HepG2 (cell line): ENCODE data around the gene LRRC63. TPM values are rescaled to one million over a fixed set of nuclear protein-coding genes. Genes with fewer than 3 reads are reported as not detected.

Experiments
- ATAC-seq: fragments of 200-7000 bp; cut with Tn5 transposase; 3 replicates; pipeline ENCODE4 v1.9.1; 2020; ENCODE audit warnings: mild to moderate bottlenecking, moderate library complexity
- BruUV-seq: library from RNA; stranded (reverse); fragments of 400-500 nt; replicated peaks from 2 replicates; lab custom pipeline; 2021; lab: Mats Ljungman, UMichigan
- CTCF ChIA-PET: fragments of 300-600 bp; formaldehyde crosslinking; extraction: SDS; loops from one replicate; lab custom pipeline; 2021; ENCODE audit warnings: low total read pairs, inconsistent platforms, low intra/inter-chr PET ratio; lab: Yijun Ruan, JAX
- POLR2A ChIA-PET: fragments of 350-600 bp; sonication (Branson Sonifier 250); formaldehyde crosslinking; loops from one replicate; lab custom pipeline; 2020; ENCODE audit warnings: antibody characterized with exemption, inconsistent platforms; lab: Yijun Ruan, JAX
- DNase-seq: peaks from one replicate; pipeline ENCODE4 v3.0.0-alpha.2; 2015; ENCODE audit warnings: low spot score
- FAIRE-seq: peaks from 3 replicates; lab custom pipeline; 2011; peaks lifted over from hg19 to GRCh38; lab: Jason Lieb, UNC
- H2AFZ ChIP-seq: one replicate; pipeline ENCODE4 v1.6.1; 2011; ENCODE audit warnings: low read length, inconsistent platforms
- H3K27ac ChIP-seq: fragments of 300-600 bp; 3 replicates; pipeline ENCODE4 v1.8.0; 2011; ENCODE audit warnings: mixed run types, mild to moderate bottlenecking, mixed read lengths, low read length, inconsistent platforms; ENCODE audit not compliant: insufficient read depth; ENCODE audit errors: extremely low read length
- H3K27me3 ChIP-seq, 2 experiments: fragments of 200-600 bp in 1 of 2; 2 replicates in 1 of 2; 3 replicates in 1 of 2; pipeline versions ENCODE4 v1.6.0 to v1.8.0; 2011; ENCODE audit warnings: low read length in 2 of 2, mild to moderate bottlenecking in 2 of 2, moderate library complexity in 2 of 2, inconsistent platforms in 1 of 2; ENCODE audit not compliant: insufficient read depth in 2 of 2, control insufficient read depth in 1 of 2
- H3K36me3 ChIP-seq, 2 experiments: fragments of 200-600 bp in 1 of 2; replicated peaks in 1 of 2; 2 replicates in 1 of 2; 3 replicates in 1 of 2; pipeline versions ENCODE4 v1.5.1 to v1.8.0; 2011; ENCODE audit warnings: low read length in 2 of 2, inconsistent platforms in 1 of 2; ENCODE audit not compliant: insufficient read depth in 2 of 2, control insufficient read depth in 1 of 2
- H3K4me1 ChIP-seq: 2 replicates; pipeline ENCODE4 v1.5.1; 2012; ENCODE audit warnings: low read length, inconsistent platforms; ENCODE audit not compliant: insufficient read depth
- H3K4me2 ChIP-seq: 2 replicates; pipeline ENCODE4 v1.6.0; 2011; ENCODE audit warnings: low read depth, low read length, inconsistent platforms
- H3K4me3 ChIP-seq, 3 experiments: fragments of 200-600 bp in 1 of 3; sonication (generic), shearing (Covaris generic) in 1 of 3; replicated peaks in 1 of 3; 2 replicates each; pipeline ENCODE4 v1.5.1; 2011 to 2016; ENCODE audit warnings: low read length in 3 of 3, inconsistent platforms in 2 of 3, low read depth in 2 of 3, mild to moderate bottlenecking in 2 of 3, control low read depth in 1 of 3, mixed read lengths in 1 of 3; ENCODE audit not compliant: insufficient read depth in 1 of 3
- H3K79me2 ChIP-seq: one replicate; pipeline ENCODE4 v1.6.1; 2011; ENCODE audit warnings: low read length, inconsistent platforms; ENCODE audit not compliant: insufficient read depth
- H3K9ac ChIP-seq: 2 replicates; pipeline ENCODE4 v1.6.0; 2011; ENCODE audit warnings: mild to moderate bottlenecking, low read depth, low read length, inconsistent platforms; ENCODE audit not compliant: insufficient read depth
- H3K9me3 ChIP-seq: 2 replicates; pipeline ENCODE4 v1.5.1; 2012; ENCODE audit warnings: mild to moderate bottlenecking, low read length
- H4K20me1 ChIP-seq: 2 replicates; pipeline ENCODE4 v1.6.0; 2011; ENCODE audit warnings: inconsistent platforms, mild to moderate bottlenecking, low read length, moderate library complexity; ENCODE audit not compliant: insufficient read depth
- POLR2G ChIP-seq: fragments of 200-400 bp; formaldehyde crosslinking; IDR thresholded peaks from 2 replicates; pipeline ENCODE4 v1.6.1; 2018; ENCODE audit warnings: mild to moderate bottlenecking, low read depth, low read length, moderate library complexity
- RBM22 ChIP-seq: fragments of 200-400 bp; formaldehyde crosslinking; optimal IDR thresholded peaks from 2 replicates; pipeline ENCODE3; 2017; ENCODE audit warnings: mild to moderate bottlenecking, low read length, moderate library complexity
- SYNCRIP ChIP-seq: fragments of 200-400 bp; formaldehyde crosslinking; IDR thresholded peaks from 2 replicates; pipeline ENCODE4 v1.6.1; 2018; ENCODE audit warnings: mild to moderate bottlenecking, low read depth, low read length; ENCODE audit not compliant: insufficient read depth
- XBP1 ChIP-seq: sonication (generic); formaldehyde crosslinking; IDR thresholded peaks from 2 replicates; pipeline ENCODE4 v1.5.0; 2020; ENCODE audit warnings: missing genetic modification reagents
- ZC3H13 ChIP-seq: sonication (generic); formaldehyde crosslinking; IDR thresholded peaks from 2 replicates; pipeline ENCODE4 v1.8.1; 2023; ENCODE audit warnings: mild to moderate bottlenecking, missing genetic modification reagents, moderate library complexity
- ZFP41 ChIP-seq: sonication (generic); formaldehyde crosslinking; IDR thresholded peaks from 2 replicates; pipeline ENCODE4 v1.4.0; 2020; ENCODE audit warnings: mild to moderate bottlenecking, missing genetic modification reagents, borderline replicate concordance
- ZNF367 ChIP-seq: sonication (generic); formaldehyde crosslinking; IDR thresholded peaks from 2 replicates; pipeline ENCODE4 v1.4.0; 2020; ENCODE audit warnings: missing genetic modification reagents, borderline replicate concordance
- WGBS: methylation state at CpG from one replicate; pipeline ENCODE4 v1.1.6; 2017; ENCODE audit warnings: low lambda C conversion rate; 5-methylcytosine and 5-hydroxymethylcytosine counted together
- in situ Hi-C: cut with HindIII; loops from 2 replicates; pipeline ENCODE4 v1.10.0; 2017; ENCODE audit warnings: low pct_unique_long_range_greater_than_20kb; ENCODE audit not compliant: extremely low pct_ligation_motif_present
- intact Hi-C: fragments of 100-400 bp; cut with micrococcal nuclease; formaldehyde crosslinking; loops from one replicate; pipeline ENCODE4 v1.10.0; 2022; ENCODE audit not compliant: unreplicated experiment
- polyA plus RNA-seq, 8 experiments: library from polyadenylated mRNA; depleted of rRNA in 3 of 8; stranded (reverse) in 7 of 8; unstranded in 1 of 8; fragments of >200 nt; fragmentation: Illumina TruSeq in 4 of 8; extraction: Trizol in 4 of 8; gene quantifications; 2 replicates each; pipeline versions ENCODE4 v1.2.1 to v1.2.3, GENCODE V29; 2011 to 2016; ENCODE audit warnings: low read depth in 4 of 8, missing spikeins in 1 of 8, mixed read lengths in 1 of 8; ENCODE audit not compliant: insufficient read depth in 1 of 8
- total RNA-seq, 5 experiments: library from RNA; depleted of rRNA; stranded (reverse); fragments of >200 nt; fragmentation: Illumina TruSeq; extraction: Trizol; gene quantifications; 2 replicates each; pipeline ENCODE4 v1.2.3, GENCODE V29; 2016; ENCODE audit warnings: low read depth in 1 of 5
- TF ChIP-seq, protein P1 (sequence below): sonication (generic); formaldehyde crosslinking; IDR thresholded peaks from 2 replicates; pipeline ENCODE4 v1.5.1; 2020; ENCODE audit warnings: missing genetic modification reagents, mild to moderate bottlenecking, borderline replicate concordance
- TF ChIP-seq, protein P2 (sequence below): sonication (generic); formaldehyde crosslinking; IDR thresholded peaks from 2 replicates; pipeline ENCODE4 v1.4.0; 2020; ENCODE audit warnings: missing genetic modification reagents, borderline replicate concordance
- TF ChIP-seq, protein P3 (sequence below): sonication (generic); formaldehyde crosslinking; IDR thresholded peaks from 2 replicates; pipeline ENCODE4 v1.4.0; 2020; ENCODE audit warnings: missing genetic modification reagents

LRRC63 gene
- total and polyA plus RNA-seq, 2 of the 13 experiments (the other 11 are each of a cell fraction or from before 2014, with no cell fraction given), result not detected

DNA sequence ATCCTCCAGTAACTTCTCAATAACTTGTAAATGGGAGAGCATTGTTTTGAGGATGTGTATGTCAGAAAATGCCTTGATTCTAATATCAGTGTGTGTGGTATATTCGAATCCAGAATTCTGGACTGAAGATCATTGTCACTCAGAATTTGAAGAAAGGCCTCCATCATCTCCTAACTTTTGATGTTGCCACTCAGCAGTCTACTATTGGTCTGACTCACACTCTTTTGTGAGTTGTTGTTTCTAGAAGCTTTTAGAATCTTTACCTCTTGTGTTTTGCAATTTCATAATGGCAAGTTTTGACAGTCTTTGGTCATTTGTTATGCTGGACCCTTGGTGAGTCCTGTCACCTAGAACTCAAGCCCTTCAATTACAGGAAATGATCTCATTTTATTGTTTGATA is 98.3 kb downstream of the LRRC63 start:
- ATAC-seq, result no peak
- Histone ChIP-seq H4K20me1 (no peaks in the 10 kb centered on the region), H3K4me1 (no peaks in the 10 kb centered on the region), H3K4me2 (no peak overlapping the region), H3K79me2 (no peaks in the 10 kb centered on the region), H3K27me3 (no peaks in the 10 kb centered on the region), H3K27ac (no peak overlapping the region), H3K9ac (no peak overlapping the region), H3K9me3 (no peaks in the 10 kb centered on the region), H3K4me3 (no peak overlapping the region), H2AFZ (no peak overlapping the region), H3K36me3 (no peaks in the 10 kb centered on the region)
- no peak for DNase-seq
- WGBS, result 0% methylated on average over 1 of the region's 1 CpG
- TF ChIP-seq, protein P1, sequence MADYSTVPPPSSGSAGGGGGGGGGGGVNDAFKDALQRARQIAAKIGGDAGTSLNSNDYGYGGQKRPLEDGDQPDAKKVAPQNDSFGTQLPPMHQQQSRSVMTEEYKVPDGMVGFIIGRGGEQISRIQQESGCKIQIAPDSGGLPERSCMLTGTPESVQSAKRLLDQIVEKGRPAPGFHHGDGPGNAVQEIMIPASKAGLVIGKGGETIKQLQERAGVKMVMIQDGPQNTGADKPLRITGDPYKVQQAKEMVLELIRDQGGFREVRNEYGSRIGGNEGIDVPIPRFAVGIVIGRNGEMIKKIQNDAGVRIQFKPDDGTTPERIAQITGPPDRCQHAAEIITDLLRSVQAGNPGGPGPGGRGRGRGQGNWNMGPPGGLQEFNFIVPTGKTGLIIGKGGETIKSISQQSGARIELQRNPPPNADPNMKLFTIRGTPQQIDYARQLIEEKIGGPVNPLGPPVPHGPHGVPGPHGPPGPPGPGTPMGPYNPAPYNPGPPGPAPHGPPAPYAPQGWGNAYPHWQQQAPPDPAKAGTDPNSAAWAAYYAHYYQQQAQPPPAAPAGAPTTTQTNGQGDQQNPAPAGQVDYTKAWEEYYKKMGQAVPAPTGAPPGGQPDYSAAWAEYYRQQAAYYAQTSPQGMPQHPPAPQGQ, result no peak
- TF ChIP-seq, protein P2, sequence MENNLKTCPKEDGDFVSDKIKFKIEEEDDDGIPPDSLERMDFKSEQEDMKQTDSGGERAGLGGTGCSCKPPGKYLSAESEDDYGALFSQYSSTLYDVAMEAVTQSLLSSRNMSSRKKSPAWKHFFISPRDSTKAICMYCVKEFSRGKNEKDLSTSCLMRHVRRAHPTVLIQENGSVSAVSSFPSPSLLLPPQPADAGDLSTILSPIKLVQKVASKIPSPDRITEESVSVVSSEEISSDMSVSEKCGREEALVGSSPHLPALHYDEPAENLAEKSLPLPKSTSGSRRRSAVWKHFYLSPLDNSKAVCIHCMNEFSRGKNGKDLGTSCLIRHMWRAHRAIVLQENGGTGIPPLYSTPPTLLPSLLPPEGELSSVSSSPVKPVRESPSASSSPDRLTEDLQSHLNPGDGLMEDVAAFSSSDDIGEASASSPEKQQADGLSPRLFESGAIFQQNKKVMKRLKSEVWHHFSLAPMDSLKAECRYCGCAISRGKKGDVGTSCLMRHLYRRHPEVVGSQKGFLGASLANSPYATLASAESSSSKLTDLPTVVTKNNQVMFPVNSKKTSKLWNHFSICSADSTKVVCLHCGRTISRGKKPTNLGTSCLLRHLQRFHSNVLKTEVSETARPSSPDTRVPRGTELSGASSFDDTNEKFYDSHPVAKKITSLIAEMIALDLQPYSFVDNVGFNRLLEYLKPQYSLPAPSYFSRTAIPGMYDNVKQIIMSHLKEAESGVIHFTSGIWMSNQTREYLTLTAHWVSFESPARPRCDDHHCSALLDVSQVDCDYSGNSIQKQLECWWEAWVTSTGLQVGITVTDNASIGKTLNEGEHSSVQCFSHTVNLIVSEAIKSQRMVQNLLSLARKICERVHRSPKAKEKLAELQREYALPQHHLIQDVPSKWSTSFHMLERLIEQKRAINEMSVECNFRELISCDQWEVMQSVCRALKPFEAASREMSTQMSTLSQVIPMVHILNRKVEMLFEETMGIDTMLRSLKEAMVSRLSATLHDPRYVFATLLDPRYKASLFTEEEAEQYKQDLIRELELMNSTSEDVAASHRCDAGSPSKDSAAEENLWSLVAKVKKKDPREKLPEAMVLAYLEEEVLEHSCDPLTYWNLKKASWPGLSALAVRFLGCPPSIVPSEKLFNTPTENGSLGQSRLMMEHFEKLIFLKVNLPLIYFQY, result no peak
- TF ChIP-seq, protein P3, sequence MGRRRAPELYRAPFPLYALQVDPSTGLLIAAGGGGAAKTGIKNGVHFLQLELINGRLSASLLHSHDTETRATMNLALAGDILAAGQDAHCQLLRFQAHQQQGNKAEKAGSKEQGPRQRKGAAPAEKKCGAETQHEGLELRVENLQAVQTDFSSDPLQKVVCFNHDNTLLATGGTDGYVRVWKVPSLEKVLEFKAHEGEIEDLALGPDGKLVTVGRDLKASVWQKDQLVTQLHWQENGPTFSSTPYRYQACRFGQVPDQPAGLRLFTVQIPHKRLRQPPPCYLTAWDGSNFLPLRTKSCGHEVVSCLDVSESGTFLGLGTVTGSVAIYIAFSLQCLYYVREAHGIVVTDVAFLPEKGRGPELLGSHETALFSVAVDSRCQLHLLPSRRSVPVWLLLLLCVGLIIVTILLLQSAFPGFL, result no peak
- TF ChIP-seq ZFP41 (no peak), ZNF367 (CRISPR knock-in tag) (no peak), RBM22 (no peak), XBP1 (CRISPR knock-in tag) (no peak), POLR2G (no peak), ZC3H13 (CRISPR knock-in tag) (no peak), SYNCRIP (no peak)
- BruUV-seq, result no TSS peak
- ChIA-PET POLR2A (no interaction called here), CTCF (no interaction called here)
- in situ Hi-C loops, result no loop called here
- FAIRE-seq, result no peak
- intact Hi-C loops, result no loop called here
